Spinal cord (tissue), 10 donors: ENCODE measurements around the gene PAGE2B. TPM values are rescaled to one million over a fixed set of nuclear protein-coding genes. Genes with fewer than 3 reads are reported as not detected.
"Not testable (repeated sequence)": the region's sequence is repeated elsewhere in the genome, so short reads cannot be mapped to it uniquely, and the experiment has no call there.

Experiments used
- DNase-seq, 6 donors: peaks; one replicate each; pipeline versions ENCODE4 v3.0.0 to v3.0.0-alpha.2; 2013 to 2015; ENCODE audit warnings: low spot score in 6 of 6, low read depth in 4 of 6
- H3K27ac ChIP-seq: one replicate; pipeline ENCODE4 v1.5.1; 2013; ENCODE audit warnings: low read depth, low read length, control low read depth
- H3K27me3 ChIP-seq: one replicate; pipeline ENCODE4 v1.6.1; 2013; ENCODE audit warnings: low read length; ENCODE audit not compliant: control insufficient read depth, insufficient read depth
- H3K36me3 ChIP-seq: one replicate; pipeline ENCODE4 v1.6.1; 2013; ENCODE audit warnings: low read length; ENCODE audit not compliant: control insufficient read depth, insufficient read depth
- H3K4me1 ChIP-seq: one replicate; pipeline ENCODE4 v1.6.1; 2013; ENCODE audit warnings: low read length; ENCODE audit not compliant: control insufficient read depth, insufficient read depth
- H3K4me3 ChIP-seq: one replicate; pipeline ENCODE4 v1.5.1; 2013; ENCODE audit warnings: low read depth, low read length, control low read depth
- H3K9me3 ChIP-seq: one replicate; pipeline ENCODE4 v1.6.1; 2013; ENCODE audit warnings: low read length; ENCODE audit not compliant: control insufficient read depth, insufficient read depth
- WGBS: methylation state at CpG from one replicate; pipeline ENCODE4 v1.1.5; 2013; ENCODE audit warnings: missing lambda C conversion rate; ENCODE audit not compliant: insufficient coverage; 5-methylcytosine and 5-hydroxymethylcytosine counted together
- polyA plus RNA-seq, 2 donors: library from polyadenylated mRNA; unstranded; fragments of 120-200 nt; gene quantifications; one replicate each; pipeline ENCODE4 v1.2.1, GENCODE V29; 2013; ENCODE audit not compliant: insufficient read length in 2 of 2
- total RNA-seq, 2 donors: library from RNA; depleted of rRNA in 1 of 2; stranded (reverse); fragments of 120-200 nt in 1 of 2; fragments of >200 nt in 1 of 2; gene quantifications; one replicate each; pipeline versions ENCODE4 v1.2.3 to v1.2.4, GENCODE V29; 2013 to 2014
- donor health status: healthy.

The PAGE2B gene
- total and polyA plus RNA-seq, 4 donors: 0.33 to 0.99 TPM; not detected in 2

GRCh38 chrX:55102754-55103153 lies 27.9 kb downstream of the PAGE2B start:
- Histone ChIP-seq H3K27ac (no peak overlapping the region), H3K27me3 (no peaks in the 10 kb centered on the region), H3K4me3 (no peak overlapping the region), H3K4me1 (no peaks in the 10 kb centered on the region), H3K9me3 (no peaks in the 10 kb centered on the region), H3K36me3 (no peaks in the 10 kb centered on the region)
- DNase-seq: peak in 1 of 6 donors; percentile 9
- 33% methylated on average over 1 of the region's 3 CpGs for WGBS

GRCh38 chrX:55107262-55107661 lies 32.4 kb downstream of the PAGE2B start:
- Histone ChIP-seq H3K27me3 (no peaks in the 10 kb centered on the region), H3K36me3 (no peaks in the 10 kb centered on the region), H3K4me1 (no peaks in the 10 kb centered on the region), H3K27ac (no peak overlapping the region), H3K4me3 (no peak overlapping the region), H3K9me3 (no peaks in the 10 kb centered on the region)
- DNase-seq: no peak

GRCh38 chrX:55107911-55108310 lies 33.1 kb downstream of the PAGE2B start:
- no peaks in the 10 kb centered on the region for H3K36me3 ChIP-seq
- no peaks in the 10 kb centered on the region for H3K4me1 ChIP-seq
- H3K9me3 ChIP-seq: no peaks in the 10 kb centered on the region
- no peaks in the 10 kb centered on the region for H3K27me3 ChIP-seq
- WGBS: no CpG with 5 or more reads among the region's 2 CpGs
- no peak for DNase-seq
- no peak overlapping the region for H3K4me3 ChIP-seq
- no peak overlapping the region for H3K27ac ChIP-seq

- no peak for DNase-seq
- Histone ChIP-seq H3K27ac (no peak overlapping the region), H3K36me3 (no peaks in the 10 kb centered on the region), H3K4me1 (no peaks in the 10 kb centered on the region), H3K4me3 (no peak overlapping the region), H3K9me3 (no peaks in the 10 kb centered on the region), H3K27me3 (no peaks in the 10 kb centered on the region)
- 61% methylated on average over 4 of the region's 7 CpGs for WGBS
Observed at GRCh38 chrX:55109306-55109705, 34.5 kb downstream of the PAGE2B start.

- WGBS: 33% methylated on average over 3 of the region's 8 CpGs
- no peak for DNase-seq
- no peak overlapping the region for H3K4me3 ChIP-seq
- H3K4me1 ChIP-seq: no peaks in the 10 kb centered on the region
- H3K27me3 ChIP-seq: no peaks in the 10 kb centered on the region
- H3K27ac ChIP-seq: no peak overlapping the region
- no peaks in the 10 kb centered on the region for H3K36me3 ChIP-seq
- no peaks in the 10 kb centered on the region for H3K9me3 ChIP-seq
Observed at GRCh38 chrX:55111578-55112254, 36.9 kb downstream of the PAGE2B start.

- H3K36me3 ChIP-seq: not testable (repeated sequence)
- WGBS: no CpG with 5 or more reads among the region's 7 CpGs
Observed at GRCh38 chrX:55116589-55116988, 41.8 kb downstream of the PAGE2B start.

GRCh38 chrX:55118574-55118973 lies 43.7 kb downstream of the PAGE2B start:
- DNase-seq: no peak
- no peak overlapping the region for H3K4me3 ChIP-seq
- no CpG with 5 or more reads among the region's 3 CpGs for WGBS
- H3K27me3 ChIP-seq: peaks cover 2% of the 10 kb centered on the region
- H3K9me3 ChIP-seq: no peaks in the 10 kb centered on the region
- no peaks in the 10 kb centered on the region for H3K36me3 ChIP-seq
- H3K27ac ChIP-seq: no peak overlapping the region
- no peaks in the 10 kb centered on the region for H3K4me1 ChIP-seq

More at GRCh38 chrX:55116589-55116988, 41.8 kb downstream of the PAGE2B start:
- not testable (repeated sequence) for H3K27me3 ChIP-seq, H3K4me1 ChIP-seq, H3K9me3 ChIP-seq, H3K4me3 ChIP-seq, H3K27ac ChIP-seq, DNase-seq

- Histone ChIP-seq H3K27ac (no peak overlapping the region), H3K27me3 (peaks cover 5% of the 10 kb centered on the region), H3K36me3 (no peaks in the 10 kb centered on the region), H3K9me3 (no peaks in the 10 kb centered on the region), H3K4me1 (no peaks in the 10 kb centered on the region), H3K4me3 (no peak overlapping the region)
- DNase-seq: no peak
Observed at GRCh38 chrX:55119271-55119670, 44.4 kb downstream of the PAGE2B start.

GRCh38 chrX:55119712-55120111 lies 44.9 kb downstream of the PAGE2B start:
- no peaks in the 10 kb centered on the region for H3K36me3 ChIP-seq
- no peak for DNase-seq
- no peak overlapping the region for H3K4me3 ChIP-seq
- no peaks in the 10 kb centered on the region for H3K4me1 ChIP-seq
- no CpG with 5 or more reads among the region's 1 CpG for WGBS
- H3K27ac ChIP-seq: no peak overlapping the region
- H3K9me3 ChIP-seq: no peaks in the 10 kb centered on the region
- peaks cover 5% of the 10 kb centered on the region for H3K27me3 ChIP-seq

- H3K4me3 ChIP-seq: no peak overlapping the region
- H3K27me3 ChIP-seq: peaks cover 5% of the 10 kb centered on the region
- H3K9me3 ChIP-seq: no peaks in the 10 kb centered on the region
- no peaks in the 10 kb centered on the region for H3K36me3 ChIP-seq
- WGBS: 0% methylated on average over 1 of the region's 2 CpGs
- no peaks in the 10 kb centered on the region for H3K4me1 ChIP-seq
- H3K27ac ChIP-seq: no peak overlapping the region
- DNase-seq: peak in 1 of 6 donors; percentile 22
Observed at GRCh38 chrX:55120761-55121358, 46.0 kb downstream of the PAGE2B start.
